GM21526 (cell line): ENCODE results near the gene LRRC8B.

Experiments
- ATAC-seq: cut with Tn5 transposase; IDR thresholded peaks from one replicate; pipeline ENCODE4 v1.9.1; 2021; ENCODE audit warnings: moderate library complexity; ENCODE audit not compliant: unreplicated experiment, low FRiP score

Gene LRRC8B

DNA sequence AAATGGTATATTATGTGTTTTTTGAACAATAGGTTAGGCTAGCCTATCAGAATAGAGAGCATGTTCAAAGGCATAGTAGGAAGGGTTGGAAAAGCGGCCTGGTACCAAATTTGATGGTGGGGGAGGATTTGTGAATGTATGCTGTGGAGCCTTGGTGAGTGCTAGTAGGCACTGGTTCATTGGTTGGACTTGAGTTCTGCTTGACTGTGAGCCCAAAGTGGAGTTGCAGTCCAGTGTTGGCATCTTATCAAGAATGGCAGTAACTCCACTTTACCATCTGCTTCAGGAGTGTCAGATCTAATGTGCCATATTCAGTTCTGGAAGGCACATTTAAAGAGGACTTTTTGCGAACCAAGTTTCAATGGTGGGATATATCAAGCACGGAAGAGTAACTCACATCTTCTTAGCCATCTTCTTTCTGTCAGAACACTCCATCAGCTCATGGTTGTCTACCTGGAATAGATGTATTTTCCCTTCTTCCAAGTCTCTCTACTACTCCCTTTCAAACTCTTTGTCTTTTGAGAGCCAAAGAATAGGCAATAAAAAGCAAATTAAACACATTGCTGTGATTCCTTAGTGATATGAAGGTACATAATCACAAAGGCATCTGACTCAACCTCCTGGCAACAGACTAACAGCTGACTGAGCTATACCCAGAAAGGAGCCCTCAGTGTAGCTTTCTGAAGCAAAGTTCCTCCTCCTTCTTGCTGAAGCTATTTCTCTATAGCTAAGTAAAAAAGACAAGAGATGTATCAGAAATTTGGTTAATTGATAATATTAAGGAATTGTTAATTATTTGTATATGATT, 21.7 kb downstream of the LRRC8B start:
- ATAC-seq, result no peak

DNA sequence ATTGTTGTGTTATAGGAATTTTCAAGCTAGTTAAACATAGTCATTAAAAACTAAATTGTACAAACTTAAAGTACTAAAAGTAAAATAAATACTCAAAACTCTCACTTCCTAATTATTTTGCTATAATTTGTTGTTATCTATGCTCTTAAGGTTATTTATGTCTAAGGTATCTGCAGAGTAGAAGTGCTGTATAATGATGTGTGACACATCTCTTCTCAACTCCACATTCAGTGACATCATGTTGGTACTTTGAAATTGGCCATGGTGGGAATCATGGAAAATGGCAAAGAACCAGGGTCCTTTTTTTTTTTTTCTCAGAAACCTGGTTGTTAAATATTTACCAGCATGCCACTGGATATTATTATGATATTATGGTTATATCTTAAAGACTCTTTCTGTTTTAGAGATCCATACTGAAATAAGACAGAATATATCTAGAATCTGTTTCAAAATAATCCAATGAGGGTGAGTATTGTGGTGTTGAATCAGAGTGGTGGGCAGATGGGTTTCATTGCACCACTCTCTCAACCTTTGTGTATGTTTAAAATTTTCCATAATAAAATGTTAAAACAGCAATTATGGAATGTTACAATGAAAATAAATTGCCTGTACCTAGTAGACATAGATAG, 22.4 kb downstream of the LRRC8B start:
- no peak for ATAC-seq

DNA sequence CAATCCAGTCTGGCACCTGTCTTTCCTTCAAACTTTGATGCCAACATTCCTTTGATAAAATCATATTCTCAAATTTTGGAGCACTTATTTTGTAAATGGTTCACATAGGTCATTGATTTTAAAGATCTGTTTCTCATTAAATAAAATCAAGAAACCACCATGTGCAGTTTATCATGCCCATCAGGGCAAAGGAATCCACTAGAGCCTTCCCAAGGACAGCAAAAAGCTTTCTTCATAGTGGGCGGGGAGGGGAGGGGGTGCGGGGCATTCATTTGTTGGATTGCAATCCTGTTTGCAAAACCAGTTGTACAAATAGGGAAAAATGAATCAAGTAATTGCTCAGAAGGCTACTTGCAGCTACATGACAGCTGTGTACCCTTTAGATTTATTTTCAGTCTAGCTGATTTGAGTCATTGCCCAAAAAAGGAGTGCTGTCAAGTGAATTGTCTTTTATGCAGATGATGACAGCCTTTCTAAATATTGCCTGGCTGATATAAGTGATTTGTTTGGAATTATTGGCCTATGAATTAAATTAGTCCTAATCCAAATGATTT, 23.0 kb downstream of the LRRC8B start:
- ATAC-seq, result no peak

- peak; percentile 44 for ATAC-seq
Observed at GRCh38 chr1:89548122-89548857, 23.7 kb downstream of the LRRC8B start.

DNA sequence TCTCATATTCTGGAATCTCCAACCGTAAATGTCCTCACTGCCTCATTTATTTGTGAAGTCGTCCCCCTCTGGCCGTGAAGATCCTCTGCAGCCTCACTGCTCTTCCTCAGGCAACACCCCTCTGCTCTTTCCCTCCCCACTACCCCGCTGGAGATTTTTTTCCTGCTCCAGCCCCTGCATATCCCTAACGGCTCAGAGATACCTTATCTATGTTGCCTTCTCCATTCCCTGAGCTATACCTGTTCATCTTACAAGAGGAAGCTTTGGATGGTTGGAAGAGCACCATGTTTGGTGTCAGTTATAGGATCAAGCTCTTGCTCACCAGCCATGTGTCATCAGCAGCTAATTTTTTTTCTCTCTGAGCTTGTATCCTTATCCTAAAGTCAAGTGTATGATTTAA, 26.4 kb downstream of the LRRC8B start:
- no peak for ATAC-seq

DNA sequence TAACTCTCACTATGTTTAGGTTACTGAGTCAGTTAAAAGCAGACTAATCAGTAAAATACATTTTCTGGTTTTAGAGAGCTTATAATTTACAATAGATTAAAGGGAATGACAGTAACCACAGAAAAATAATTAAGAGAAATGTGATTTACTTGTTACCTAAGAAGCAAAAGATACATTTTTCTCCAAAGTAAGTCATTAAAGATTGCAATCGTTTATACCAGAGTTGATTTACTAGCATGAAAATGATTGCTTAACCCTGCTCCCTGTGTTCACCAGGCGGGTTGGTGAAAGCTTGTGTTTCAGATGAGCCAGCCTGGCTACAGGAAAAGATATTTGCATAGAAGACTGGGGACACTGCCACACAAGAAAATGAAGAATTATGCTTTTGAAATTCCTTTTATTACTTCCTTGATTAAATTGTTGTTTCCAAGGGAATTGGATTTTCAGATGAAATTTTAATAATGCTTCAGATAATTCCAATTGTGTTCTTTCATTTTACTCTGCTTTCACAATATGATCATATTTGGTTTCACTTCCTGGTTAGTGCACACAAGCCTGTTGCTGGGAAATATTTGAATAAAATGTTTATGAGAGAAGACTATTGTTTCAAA, 27.9 kb downstream of the LRRC8B start:
- ATAC-seq, result peak; percentile 70

DNA sequence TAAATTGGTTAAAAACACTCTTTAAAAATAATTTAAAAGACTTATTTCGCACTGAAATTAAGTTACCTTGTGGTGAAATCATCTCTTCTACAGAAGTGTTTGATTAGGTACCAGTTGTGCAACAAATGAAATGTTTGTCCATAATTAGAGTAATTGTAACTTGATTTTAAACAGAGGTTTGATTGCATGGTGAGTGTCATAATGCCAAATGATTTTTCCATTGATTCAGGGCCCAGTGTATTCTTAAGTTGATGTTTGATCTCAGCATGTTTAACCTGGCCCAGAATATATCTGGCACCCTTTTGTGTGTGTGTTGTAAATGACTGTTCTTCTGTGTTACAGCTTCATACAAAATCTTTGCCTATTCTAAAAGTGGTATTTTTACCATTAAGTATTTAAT, 28.5 kb downstream of the LRRC8B start:
- ATAC-seq, result no peak

DNA sequence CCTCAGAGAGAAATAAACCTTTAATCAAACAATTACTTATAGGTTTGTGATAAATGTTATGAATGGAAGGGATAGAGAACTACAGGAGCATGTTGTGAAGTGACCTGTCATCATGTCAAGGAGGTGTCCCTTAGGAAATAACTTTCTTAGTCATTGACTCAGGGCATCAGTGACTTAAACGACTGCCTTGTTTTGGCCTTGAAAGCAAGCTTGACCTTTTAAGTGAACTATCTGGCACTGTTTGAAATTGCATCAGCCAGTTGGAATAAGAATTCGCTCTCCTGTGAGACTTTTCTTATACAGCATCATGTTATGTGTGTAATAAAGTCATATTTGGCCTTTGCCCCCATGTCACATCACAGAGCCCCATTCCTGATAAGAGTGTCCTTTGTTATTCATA, 30.9 kb downstream of the LRRC8B start:
- ATAC-seq, result no peak

GRCh38 chr1:89556726-89557444, 32.3 kb downstream of the LRRC8B start:
- ATAC-seq, result no peak

DNA sequence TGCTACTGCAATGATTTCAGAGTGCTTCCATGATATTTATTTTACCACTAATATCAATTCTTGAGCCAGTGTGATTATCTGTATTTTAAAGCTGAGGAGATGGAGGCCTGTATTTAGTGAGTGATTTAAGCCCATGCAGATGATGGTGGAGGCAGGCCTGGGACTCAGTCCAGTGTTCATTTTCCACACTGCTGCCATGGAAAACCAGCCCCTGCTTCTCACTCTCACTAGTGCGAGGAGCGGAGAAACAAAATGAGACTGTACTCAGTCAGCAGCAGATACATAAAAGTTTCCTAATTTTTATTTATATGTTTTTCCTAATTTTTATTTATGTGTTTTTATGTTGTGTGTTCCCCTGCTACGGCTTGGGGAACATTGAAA, 32.8 kb downstream of the LRRC8B start:
- no peak for ATAC-seq

DNA sequence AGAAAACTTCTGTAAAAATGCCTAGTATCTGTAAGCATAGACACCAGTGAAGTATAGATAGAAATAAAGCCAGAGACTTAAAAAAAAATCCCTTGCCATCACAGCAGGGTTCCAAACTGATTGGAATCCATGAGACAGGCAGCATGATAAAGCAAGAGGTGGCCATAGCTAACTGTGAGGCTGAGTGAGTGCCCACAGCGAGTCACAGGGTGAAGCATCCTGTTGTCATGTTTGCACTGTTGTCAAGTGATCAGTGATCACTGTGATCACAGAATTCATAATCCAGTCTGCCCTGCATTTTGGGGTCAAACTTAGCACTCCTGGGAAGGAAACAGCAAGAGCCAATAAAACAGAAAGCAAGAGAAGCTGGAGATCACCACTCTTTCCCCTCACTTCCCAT, 33.3 kb downstream of the LRRC8B start:
- no peak for ATAC-seq

DNA sequence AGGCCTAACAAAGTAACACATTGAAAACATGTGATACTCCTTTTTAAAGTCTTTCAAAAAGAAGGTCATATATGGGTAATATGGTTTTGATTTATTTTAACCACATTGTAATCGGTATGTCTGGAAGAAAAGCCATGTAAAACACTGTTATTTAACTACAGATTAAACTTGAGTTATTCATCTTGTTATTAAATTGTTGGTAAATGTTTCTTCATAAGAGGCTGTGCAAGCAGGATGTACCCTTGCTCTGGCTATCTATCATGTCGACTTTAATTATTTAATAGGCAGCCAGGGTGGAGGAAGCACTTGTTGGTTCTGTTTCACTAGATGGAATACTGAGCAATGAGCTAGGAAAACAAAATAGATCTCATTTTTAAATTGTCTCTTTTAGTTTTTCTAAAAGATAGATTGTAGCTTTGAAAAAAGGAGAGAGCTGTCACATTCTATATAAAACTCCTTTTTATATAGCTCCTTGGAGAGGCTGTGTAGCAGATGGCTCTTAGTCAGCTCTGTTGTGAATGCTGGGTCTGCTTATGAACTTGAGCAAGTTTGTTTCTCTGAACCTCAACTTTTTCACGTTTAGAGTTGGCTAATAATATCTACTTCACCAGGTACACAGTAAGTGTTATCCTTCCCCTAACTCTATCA, 39.5 kb downstream of the LRRC8B start:
- no peak for ATAC-seq

DNA sequence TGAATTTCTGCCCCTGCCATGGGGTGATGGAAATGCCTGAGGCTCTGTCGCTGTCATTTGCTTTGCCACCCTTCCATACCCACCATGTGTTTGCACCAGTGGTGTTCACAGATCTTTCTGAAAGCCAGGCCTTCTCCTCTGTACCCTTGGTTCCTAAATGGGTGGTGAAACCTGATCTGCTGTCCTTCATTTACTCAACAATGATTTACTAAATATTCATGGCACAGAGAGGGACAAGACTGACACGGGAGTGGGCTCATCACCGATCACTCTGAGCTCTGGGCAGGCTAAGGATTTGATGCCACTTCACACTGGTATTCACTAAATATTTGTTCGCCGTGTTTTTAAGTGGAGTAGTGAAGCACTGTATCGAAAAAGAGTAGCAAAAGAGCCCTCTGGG, 40.9 kb downstream of the LRRC8B start:
- no peak for ATAC-seq

GRCh38 chr1:89566761-89567174, 42.1 kb downstream of the LRRC8B start:
- ATAC-seq, result no peak

DNA sequence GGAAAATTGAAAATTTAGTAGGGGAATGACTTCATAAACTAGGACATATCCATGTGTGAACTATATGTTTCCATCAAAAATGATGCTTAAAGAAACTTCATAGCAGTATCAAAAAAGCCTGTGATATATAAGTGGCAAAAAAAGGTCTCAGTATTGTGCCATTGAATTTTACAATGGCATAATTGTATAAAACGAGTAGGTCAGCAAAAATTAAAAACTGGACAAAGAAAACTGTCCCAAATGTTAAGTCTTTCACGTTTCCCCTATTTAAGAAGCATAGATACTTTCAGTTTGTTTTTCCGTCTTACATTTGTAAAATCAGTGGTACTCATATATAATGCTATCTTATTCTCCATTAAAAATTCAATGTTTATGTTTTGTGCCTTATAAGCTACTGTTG, 43.2 kb downstream of the LRRC8B start:
- ATAC-seq, result no peak

- ATAC-seq, result no peak
Observed at GRCh38 chr1:89573410-89573809, 48.8 kb downstream of the LRRC8B start.

DNA sequence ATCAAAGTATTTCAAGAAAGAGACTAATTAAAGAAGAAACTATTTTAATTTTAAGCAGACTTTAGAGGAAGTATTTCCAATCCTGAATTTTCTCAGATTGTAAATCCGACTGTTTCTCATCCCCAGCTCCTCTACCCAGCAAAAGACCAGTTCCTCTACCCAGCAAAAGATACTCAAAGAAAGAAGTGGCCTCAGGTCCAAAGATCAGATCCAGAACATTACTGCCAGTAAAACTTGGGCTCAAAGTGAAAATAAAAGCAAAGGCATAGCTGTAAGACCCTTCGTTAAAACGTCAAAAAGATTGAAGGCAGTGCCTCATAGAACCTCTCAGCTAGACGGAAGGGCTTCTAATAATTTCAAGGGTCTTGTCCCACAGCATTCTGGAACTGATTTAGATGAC, 50.0 kb downstream of the LRRC8B start:
- no peak for ATAC-seq

- ATAC-seq, result no peak
Observed at GRCh38 chr1:89575207-89575606, 50.6 kb downstream of the LRRC8B start.

GRCh38 chr1:89576013-89576412, 51.4 kb downstream of the LRRC8B start:
- no peak for ATAC-seq

GRCh38 chr1:89578151-89578550, 53.5 kb downstream of the LRRC8B start:
- ATAC-seq, result no peak
